Stimulated activated CD8-positive, alpha-beta memory T cell treated with anti-CD3 and anti-CD28 coated beads, Interleukin-15, amount 100 ng/mL, for 48 hours (primary cell): Measurements from ENCODE around the gene SLC39A11.
"Not testable (repeated sequence)": the region's sequence is repeated elsewhere in the genome, so short reads cannot be mapped to it uniquely, and the experiment has no call there.

Experiments used
- DNase-seq, 2 donors: peaks; one replicate each; pipeline ENCODE4 v3.0.0-alpha.2; 2020; ENCODE audit warnings: low read depth in 2 of 2

The SLC39A11 gene

GRCh38 chr17:73092523-73093135, at the start of gene SLC39A11:
Gene SLC39A11 (minus strand): TSS chr17:73092688. CDS start chr17:73088764, 3,924 bp downstream.
- DNase-seq: peak; percentile 85 to 86

DNA sequence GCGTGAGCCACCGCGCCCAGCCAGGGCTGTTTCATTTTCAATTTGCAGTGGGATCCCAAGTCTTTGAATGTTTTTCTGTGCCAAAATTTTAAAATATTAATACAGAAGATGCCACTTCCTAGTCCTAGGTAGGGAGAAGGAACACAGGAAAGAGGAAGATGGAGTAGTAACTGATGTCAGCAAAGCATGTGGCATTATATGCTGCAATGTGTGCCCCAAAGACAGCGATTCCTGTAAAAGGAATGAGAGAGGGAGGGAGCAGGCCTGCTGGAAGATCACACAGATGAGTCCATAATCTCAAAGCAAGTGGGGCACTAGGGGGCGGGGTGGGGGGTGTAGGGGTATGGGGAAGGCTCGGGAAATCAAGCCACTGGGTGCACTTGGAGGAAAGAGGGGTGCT, 48.9 kb upstream of the SLC39A11 start:
- DNase-seq: no peak

DNA sequence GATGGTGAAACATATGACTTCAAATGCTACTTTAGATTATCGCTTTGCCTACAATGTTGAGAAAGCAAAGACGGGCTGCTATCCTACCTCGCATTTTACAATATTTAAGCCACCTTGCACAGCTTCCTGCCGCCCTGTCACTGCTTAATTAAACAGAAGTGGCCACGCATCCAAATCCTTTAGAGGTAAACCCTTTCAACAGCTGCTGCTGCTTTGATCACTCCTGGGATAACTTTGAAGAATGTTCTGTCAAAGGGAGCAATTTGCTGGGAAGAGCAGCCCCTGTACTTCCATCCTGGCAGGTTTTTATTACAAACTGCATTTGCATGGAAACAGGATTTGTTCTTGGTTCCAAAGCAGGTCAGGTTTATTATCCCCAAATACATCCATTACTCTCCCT, 48.1 kb upstream of the SLC39A11 start:
- DNase-seq: no peak

- no peak for DNase-seq
Observed at GRCh38 chr17:73139296-73139695, 46.8 kb upstream of the SLC39A11 start.

DNA sequence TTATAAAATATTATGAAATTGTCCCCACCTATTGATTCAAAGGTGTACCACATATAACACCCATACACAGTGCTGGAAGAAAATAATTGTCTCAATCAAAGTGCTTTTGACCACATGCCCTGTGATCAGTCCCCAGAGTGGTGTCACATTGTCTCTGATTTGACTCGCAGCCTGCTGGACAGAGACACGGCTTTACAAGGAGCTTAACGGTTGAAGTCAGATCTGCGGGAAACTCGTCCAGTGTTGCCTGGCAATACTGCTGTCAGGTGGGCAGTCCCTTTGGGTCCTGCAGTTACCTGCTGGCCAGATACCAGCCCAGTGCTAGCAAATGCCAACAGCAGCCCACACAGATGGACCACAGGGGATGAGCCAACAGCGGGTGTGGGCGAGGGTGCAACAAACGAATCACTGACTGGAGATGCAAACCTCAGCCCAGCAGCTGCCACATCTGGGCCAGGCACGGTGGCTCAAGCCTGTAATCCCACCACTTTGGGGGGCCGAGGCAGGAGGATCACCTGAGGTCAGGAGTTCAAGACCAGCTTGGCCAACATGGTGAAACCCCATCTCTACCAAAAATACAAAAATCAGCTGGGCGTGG, 46.2 kb upstream of the SLC39A11 start:
- no peak for DNase-seq

DNA sequence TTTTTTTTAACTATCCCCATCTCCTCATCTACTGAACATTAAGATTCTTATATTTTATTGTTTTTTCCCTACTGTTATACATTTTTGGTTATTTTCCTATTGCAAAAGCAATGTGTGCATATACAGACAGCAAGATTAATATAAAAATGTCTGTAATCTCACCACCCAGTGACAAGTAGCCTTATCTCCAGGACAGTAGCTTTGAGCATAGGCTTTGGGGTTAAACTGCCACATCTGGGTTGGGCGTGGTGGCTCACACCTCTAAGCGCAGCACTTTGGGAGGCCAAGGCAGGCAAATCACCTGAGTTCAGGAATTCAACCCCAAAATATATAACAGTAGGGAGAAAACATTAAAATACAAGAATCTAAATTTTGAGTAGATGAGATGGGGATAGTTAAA, 44.9 kb upstream of the SLC39A11 start:
- DNase-seq: no peak

DNA sequence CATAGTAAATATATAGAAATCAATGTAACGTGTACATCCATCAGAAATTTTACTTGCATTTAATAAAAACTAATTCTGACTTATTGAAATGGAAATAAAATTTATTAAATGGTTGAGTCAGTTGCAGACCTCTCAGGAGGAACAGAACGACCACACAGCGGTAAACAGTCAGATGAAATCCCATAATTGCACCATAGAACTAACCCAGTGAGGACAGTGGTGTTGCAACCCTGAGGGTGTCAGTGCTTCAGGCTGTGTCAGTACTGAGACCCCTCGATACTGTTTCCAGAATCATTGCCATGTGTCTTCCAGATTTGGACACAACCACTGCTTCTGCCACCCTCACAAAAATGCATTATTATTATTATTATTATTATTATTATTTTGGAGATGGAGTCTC, 43.3 kb upstream of the SLC39A11 start:
- no peak for DNase-seq

DNA sequence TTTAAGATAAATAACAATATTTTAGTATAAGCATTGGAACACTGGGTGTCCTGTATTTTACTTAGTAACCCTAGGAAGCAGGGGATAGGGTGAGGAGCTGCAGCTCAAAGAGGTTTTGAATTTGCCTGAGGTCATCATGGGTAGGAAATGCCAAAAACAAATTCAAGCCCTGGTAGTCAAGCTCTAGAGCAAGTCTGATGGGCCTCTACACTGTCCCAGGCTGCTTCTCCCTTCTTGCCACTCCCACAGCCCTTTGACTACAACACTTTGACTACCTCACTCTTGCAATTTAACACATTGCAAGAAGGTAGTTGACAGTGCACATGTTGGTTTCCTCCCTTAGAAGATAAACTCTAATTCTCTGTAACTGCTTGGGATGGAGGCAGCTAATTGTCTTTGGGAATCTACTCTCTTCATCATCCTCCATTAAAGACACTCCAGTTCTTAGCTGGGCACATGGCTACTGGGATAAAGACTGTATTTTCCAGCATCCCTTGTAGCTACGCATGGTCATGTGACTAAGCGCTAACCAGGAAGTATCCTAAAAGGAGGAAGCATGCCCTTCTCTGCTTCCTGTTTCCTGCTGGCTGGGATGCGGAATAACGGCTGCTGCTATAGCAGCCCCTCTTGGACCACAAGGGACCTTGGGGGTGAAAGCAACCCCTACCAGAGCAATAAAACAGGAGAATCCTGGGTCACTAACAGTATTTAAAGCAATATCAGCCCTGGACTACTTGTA, 41.6 kb upstream of the SLC39A11 start:
- no peak for DNase-seq

- DNase-seq: no peak
Observed at GRCh38 chr17:73132085-73132492, 39.6 kb upstream of the SLC39A11 start.

DNA sequence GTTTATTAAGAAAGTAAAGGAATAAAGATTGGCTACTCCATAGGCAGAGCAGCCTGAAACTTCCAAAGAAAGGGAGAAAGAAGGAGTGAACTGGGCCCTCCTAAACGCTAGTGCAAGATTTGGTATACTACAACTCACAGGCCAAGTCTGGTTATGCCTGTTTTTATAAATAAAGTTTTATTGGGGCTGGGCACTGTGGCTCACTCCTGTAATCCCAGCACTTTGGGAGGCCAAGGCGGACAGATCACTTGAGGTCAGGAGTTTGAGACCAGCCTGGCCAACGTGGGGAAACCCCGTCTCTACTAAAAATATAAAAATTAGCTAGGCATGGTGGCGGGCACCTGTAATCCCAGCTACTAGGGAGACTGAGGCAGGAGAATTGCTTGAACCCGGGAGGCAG, 39.0 kb upstream of the SLC39A11 start:
- not testable (repeated sequence) for DNase-seq

DNA sequence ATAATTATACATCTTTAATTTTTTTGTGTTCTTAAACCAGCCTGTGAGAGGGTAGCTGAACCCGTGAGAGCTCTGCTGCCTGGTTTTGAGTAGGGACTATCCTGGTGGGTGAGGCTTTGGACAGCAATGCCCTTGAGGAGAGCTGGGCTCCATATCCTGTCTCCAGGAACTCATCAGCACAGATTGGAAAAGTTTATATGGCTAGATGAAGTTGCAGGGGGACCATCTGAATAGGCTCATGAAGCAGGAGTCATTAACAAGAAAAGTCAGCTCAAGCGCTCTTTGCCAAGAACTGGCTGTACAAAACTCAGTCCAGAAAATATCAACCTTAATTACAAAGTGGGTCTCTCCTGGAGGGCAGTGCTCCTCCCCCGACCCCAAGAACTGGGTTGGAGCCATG, 38.5 kb upstream of the SLC39A11 start:
- DNase-seq: no peak

GRCh38 chr17:73128496-73128895, 36.0 kb upstream of the SLC39A11 start:
- DNase-seq: no peak

- no peak for DNase-seq
Observed at GRCh38 chr17:73126716-73127473, 34.4 kb upstream of the SLC39A11 start.

DNA sequence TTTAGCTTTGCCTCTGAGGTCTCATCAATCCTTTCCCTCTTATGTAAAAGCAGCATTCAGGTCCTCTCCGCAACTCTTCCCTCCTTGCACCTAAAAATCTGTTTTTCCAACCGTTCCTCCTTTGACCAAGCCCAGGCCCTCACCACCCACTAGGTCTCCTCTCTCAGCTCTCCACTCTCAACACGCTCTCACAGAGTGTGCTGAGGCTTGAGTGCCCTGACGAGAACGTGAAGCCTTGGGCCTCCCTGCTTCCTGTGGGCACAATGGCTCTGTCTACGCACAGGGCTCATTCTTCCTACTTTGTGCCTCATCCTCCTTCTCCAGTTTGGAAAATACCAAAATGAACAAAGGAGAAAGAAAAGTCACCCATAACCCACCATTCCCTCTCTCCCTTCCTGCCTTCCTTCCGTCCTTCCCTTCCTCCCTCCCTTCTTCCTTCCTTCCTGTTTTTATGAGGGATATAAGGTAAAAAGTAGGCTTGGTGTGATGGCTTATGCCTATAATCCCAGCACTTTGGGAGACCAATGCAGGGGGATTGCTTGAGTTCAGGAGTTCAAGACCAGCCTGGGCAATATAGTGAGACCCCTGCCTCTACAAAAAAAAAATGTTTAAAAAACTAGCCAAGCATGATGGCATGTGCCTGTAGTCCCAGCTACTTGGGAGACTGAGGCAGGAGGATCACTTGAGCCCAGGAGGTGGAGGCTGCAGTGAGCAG, 31.3 kb upstream of the SLC39A11 start:
- no peak for DNase-seq

DNA sequence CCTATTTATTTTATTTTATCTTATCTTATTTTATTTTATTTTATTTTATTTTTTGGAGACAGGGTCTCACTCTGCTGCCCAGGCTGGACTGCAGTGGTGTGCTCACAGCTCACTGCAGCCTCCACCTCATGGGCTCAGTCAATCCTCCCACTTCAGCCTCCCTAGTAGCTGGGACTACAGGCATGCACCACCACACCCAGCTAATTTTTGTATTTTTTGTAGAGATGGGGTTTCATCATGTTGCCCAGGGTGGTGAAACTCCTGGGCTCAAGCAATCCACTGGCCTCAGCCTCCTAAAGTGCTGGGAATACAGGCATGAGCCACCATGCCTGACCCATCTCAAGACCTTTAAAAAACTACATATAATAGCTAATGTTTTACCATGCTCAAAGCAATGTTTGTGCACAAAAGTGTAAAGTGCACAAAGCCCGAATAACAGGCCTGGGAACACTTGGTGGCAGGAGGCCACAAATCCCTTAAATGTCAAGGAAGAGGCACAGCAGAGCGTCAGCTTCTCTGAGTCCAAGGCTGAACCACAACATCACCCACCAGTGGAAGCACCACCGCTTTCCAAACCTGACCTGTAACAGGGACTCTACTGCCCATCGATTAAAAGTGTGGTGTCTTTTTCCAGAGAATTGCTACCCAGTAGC, 30.6 kb upstream of the SLC39A11 start:
- no peak for DNase-seq

DNA sequence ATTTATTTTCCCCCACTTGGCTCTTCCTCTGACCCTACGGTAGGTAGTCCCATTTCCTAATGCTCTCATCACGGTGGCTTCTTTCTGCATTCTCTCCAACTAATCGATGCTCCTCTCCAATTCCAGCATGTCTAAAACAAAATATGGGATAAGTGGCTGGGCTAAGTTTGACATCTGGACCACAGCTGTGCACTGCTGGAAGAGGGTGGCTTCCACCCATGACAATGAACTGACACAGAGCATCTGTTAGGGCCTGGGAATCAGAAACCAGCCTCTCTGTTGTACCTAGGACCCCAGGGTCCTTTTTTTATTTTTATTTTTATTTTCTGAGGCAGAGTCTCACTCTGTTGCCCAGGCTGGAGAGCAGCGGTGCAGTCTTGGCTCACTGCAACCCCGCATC, 29.0 kb upstream of the SLC39A11 start:
- DNase-seq: no peak

- DNase-seq: no peak
Observed at GRCh38 chr17:73119631-73120030, 27.1 kb upstream of the SLC39A11 start.

GRCh38 chr17:73118951-73119391, 26.5 kb upstream of the SLC39A11 start:
- DNase-seq: no peak

DNA sequence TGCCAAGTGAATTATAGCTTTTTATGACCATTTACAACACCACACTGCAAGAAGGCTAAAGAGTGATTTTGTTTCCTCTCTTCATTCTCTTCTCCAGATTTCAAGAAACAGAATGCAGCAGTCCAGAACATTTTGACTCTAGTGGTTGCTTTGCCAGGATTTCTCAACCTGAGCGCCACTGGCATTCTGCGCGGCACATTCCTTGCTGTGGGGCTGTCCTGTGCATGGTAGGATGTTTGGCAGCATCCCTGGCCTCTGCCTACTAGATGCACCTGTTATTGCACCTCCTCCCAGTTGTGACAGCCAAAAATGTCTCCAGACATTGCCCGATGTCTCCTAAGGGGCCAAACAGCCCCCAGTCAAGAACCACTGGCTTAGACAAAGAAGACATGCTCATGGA, 25.7 kb upstream of the SLC39A11 start:
- no peak for DNase-seq

DNA sequence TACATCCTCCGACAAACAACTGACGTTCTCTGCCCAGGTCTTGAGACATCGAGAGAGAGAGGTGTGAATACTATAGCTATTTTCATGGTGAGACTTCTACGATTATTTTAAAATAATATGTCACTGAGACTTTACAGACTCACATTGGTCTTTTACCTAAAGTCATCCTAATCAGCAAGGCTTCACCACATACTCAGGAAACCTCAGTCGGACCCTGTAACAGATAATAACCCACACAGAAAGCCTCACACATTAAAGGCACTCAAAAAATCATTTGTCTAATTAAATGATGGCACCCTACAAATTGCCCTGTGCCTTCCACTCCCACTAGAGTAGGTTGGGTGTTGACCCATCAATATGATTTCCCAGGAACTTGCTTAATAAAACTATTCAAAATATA, 19.8 kb upstream of the SLC39A11 start:
- no peak for DNase-seq

GRCh38 chr17:73111386-73111785, 18.9 kb upstream of the SLC39A11 start:
- DNase-seq: no peak
